ENCODE measurements around the gene CAMK2B. TPM values are rescaled to one million over a fixed set of nuclear protein-coding genes. Genes with fewer than 3 reads are reported as not detected.

CAMK2B gene
- total RNA-seq, 1 experiment from 2014 or later = 0.34 TPM

GRCh38 chr7:44184873-44185446 is 140.4 kb downstream of the CAMK2B start:
- Histone ChIP-seq H3K27me3 (ENCODE audit: insufficient read depth, low read length) (no peaks in the 10 kb centered on the region), H3K4me2 (ENCODE audit: low read length) (peak overlapping the region; percentile 70)

More at GRCh38 chr7:44184873-44185446, 140.4 kb downstream of the CAMK2B start:
- no peak for DNase-seq (ENCODE audit: low read depth, low spot score)
- H3K4me3 ChIP-seq (replicated peaks in 1 of 2; ENCODE audit: low read depth in 1 of 2, low read length in 2 of 2) = peak overlapping the region in 1 of 2 experiments; percentile 26; a peak in 1 of 4 replicates
- H3K36me3 ChIP-seq (ENCODE audit: control insufficient read depth in 1 of 2, insufficient read depth in 2 of 2, low read length in 2 of 2) = no peaks in the 10 kb centered on the region
- CTCF ChIA-PET = no interaction called here
- RAD21 ChIA-PET (ENCODE audit: low non-redundant PET in 1 of 2, low total read pairs in 2 of 2, uncharacterized antibody in 2 of 2, unreplicated experiment in 2 of 2) = no interaction called here
- no TSS peak for BruUV-seq (replicated peaks)
- no peak for TF ChIP-seq EGR1 (IDR thresholded peaks at IDR 0.05; ENCODE audit: low read depth)
- TF ChIP-seq RAD21 (IDR thresholded peaks at IDR 0.05; ENCODE audit: low read depth) = no peak
- TF ChIP-seq ELF1 (IDR thresholded peaks at IDR 0.05; ENCODE audit: borderline replicate concordance, low read depth) = no peak
- TF ChIP-seq SRF (IDR thresholded peaks at IDR 0.05; ENCODE audit: low read depth) = no peak
- TF ChIP-seq JUND (IDR thresholded peaks at IDR 0.05) = no peak
- TF ChIP-seq ZBTB33 (IDR thresholded peaks at IDR 0.05; ENCODE audit: extremely low read depth, insufficient replicate concordance, low read length) = no peak
- no peak for TF ChIP-seq POLR2A (IDR thresholded peaks at IDR 0.05; ENCODE audit: borderline replicate concordance, extremely low read depth, insufficient read depth, insufficient read length)
- no peak for TF ChIP-seq EZH2phosphoT487 (IDR thresholded peaks at IDR 0.05; ENCODE audit: borderline replicate concordance)
- no peak for TF ChIP-seq MAX (IDR thresholded peaks at IDR 0.05)
- no peak for TF ChIP-seq REST (IDR thresholded peaks at IDR 0.05; ENCODE audit: low read depth)
- TF ChIP-seq FOSL1 (IDR thresholded peaks at IDR 0.05; ENCODE audit: low read depth) = no peak
- TF ChIP-seq ATF3 (IDR thresholded peaks at IDR 0.05) = no peak
- H3K9ac ChIP-seq (ENCODE audit: low read length) = peak overlapping the region; percentile 28
- POLR2A ChIA-PET = no interaction called here
- H4K20me1 ChIP-seq (ENCODE audit: insufficient read depth) = no peaks in the 10 kb centered on the region
- intact Hi-C loops (cut with micrococcal nuclease) = loop anchor here (5.0 kb wide), 1 partner anchor 38 kb away; no protein-coding TSS in a partner anchor
- H3K79me2 ChIP-seq (ENCODE audit: insufficient read depth, low read length) = no peaks in the 10 kb centered on the region
- H3K27ac ChIP-seq (ENCODE audit: low read depth, low read length) = peak overlapping the region; percentile 39; the same call in 1 of the 2 replicates
- peak; percentile 25 for ATAC-seq
- peaks cover 5 to 11% of the 10 kb centered on the region in 2 experiments; a peak in 2 of 4 replicates for H3K9me3 ChIP-seq (ENCODE audit: control insufficient read depth in 1 of 2, insufficient read depth in 1 of 2, low read depth in 1 of 2, low read length in 2 of 2)
- H3K9me2 ChIP-seq (ENCODE audit: insufficient read depth) = no peaks in the 10 kb centered on the region
- H2AFZ ChIP-seq (ENCODE audit: low read depth, low read length, poor library complexity, severe bottlenecking) = peak overlapping the region; percentile 51
- H3K4me1 ChIP-seq (ENCODE audit: control insufficient read depth in 1 of 2, insufficient read depth in 2 of 2, low read length in 2 of 2) = peaks cover 18 to 19% of the 10 kb centered on the region in 2 experiments
